Activated T-helper 1 cell treated with anti-CD3 and anti-CD28 coated beads, Interleukin-12 subunit alpha, Interleukin-12 subunit beta, Interleukin-2, Interleukin-4 antibody, amounts not matched to agents 30 ng/mL and 10 ng/mL and 1 ng/mL, durations not matched to agents 14 hours and 24 hours and 36 hours (primary cell): ENCODE results near the gene SYNE1. TPM values are rescaled to one million over a fixed set of nuclear protein-coding genes. Genes with fewer than 3 reads are reported as not detected.

Source experiments
- DNase-seq: peaks from one replicate; pipeline ENCODE4 v3.0.0; 2021; ENCODE audit warnings: low spot score
- H3K27ac Mint-ChIP-seq: one replicate; pipeline ENCODE4 v1.8.0; 2021; ENCODE audit warnings: mild to moderate bottlenecking, mixed read lengths
- H3K27me3 Mint-ChIP-seq: one replicate; pipeline ENCODE4 v1.8.0; 2022; ENCODE audit warnings: mild to moderate bottlenecking, moderate library complexity, mixed read lengths; ENCODE audit not compliant: insufficient read depth
- H3K36me3 Mint-ChIP-seq: one replicate; pipeline ENCODE4 v1.8.0; 2021; ENCODE audit warnings: low read depth, mixed read lengths
- H3K4me1 Mint-ChIP-seq: one replicate; pipeline ENCODE4 v1.8.0; 2021; ENCODE audit warnings: low read depth, mixed read lengths
- H3K4me3 Mint-ChIP-seq: one replicate; pipeline ENCODE4 v1.8.0; 2021; ENCODE audit warnings: mild to moderate bottlenecking, moderate library complexity, mixed read lengths
- H3K9me3 Mint-ChIP-seq: one replicate; pipeline ENCODE4 v1.8.0; 2021; ENCODE audit warnings: mixed read lengths
- intact Hi-C: fragments of 100-400 bp; cut with micrococcal nuclease; formaldehyde crosslinking; loops from one replicate; pipeline ENCODE4 v1.15.1; 2024
- total RNA-seq: library from RNA; stranded (reverse); gene quantifications from 2 replicates; pipeline ENCODE4 v1.2.3, GENCODE V29; 2022

Gene SYNE1
- total RNA-seq, 1 donor from 2014 or later = 16.0 TPM

- H3K4me1 Mint-ChIP-seq = no peaks in the 10 kb centered on the region
- no peaks in the 10 kb centered on the region for H3K9me3 Mint-ChIP-seq
- no peak overlapping the region for H3K4me3 Mint-ChIP-seq
- no peak for DNase-seq
- no peak overlapping the region for H3K27ac Mint-ChIP-seq
- no peaks in the 10 kb centered on the region for H3K36me3 Mint-ChIP-seq
- intact Hi-C loops = no loop called here
- H3K27me3 Mint-ChIP-seq = no peaks in the 10 kb centered on the region
Measured at GRCh38 chr6:152418551-152418950, 218.6 kb downstream of the SYNE1 start.

- Mint-ChIP-seq H3K27ac (no peak overlapping the region), H3K36me3 (no peaks in the 10 kb centered on the region), H3K4me1 (no peaks in the 10 kb centered on the region), H3K9me3 (no peaks in the 10 kb centered on the region), H3K27me3 (no peaks in the 10 kb centered on the region), H3K4me3 (no peak overlapping the region)
- intact Hi-C loops = no loop called here
- DNase-seq = no peak
Measured at GRCh38 chr6:152416652-152417051, 220.5 kb downstream of the SYNE1 start.

GRCh38 chr6:152404936-152405595 lies 232.1 kb downstream of the SYNE1 start:
- no peak for DNase-seq
- H3K4me3 Mint-ChIP-seq = no peak overlapping the region
- no peaks in the 10 kb centered on the region for H3K9me3 Mint-ChIP-seq
- H3K27ac Mint-ChIP-seq = no peak overlapping the region
- intact Hi-C loops = no loop called here
- no peaks in the 10 kb centered on the region for H3K36me3 Mint-ChIP-seq
- H3K27me3 Mint-ChIP-seq = peaks cover 3% of the 10 kb centered on the region
- no peaks in the 10 kb centered on the region for H3K4me1 Mint-ChIP-seq

- no peaks in the 10 kb centered on the region for H3K9me3 Mint-ChIP-seq
- H3K4me1 Mint-ChIP-seq = no peaks in the 10 kb centered on the region
- DNase-seq = no peak
- H3K36me3 Mint-ChIP-seq = no peaks in the 10 kb centered on the region
- no peak overlapping the region for H3K4me3 Mint-ChIP-seq
- peaks cover 3% of the 10 kb centered on the region for H3K27me3 Mint-ChIP-seq
- H3K27ac Mint-ChIP-seq = no peak overlapping the region
- intact Hi-C loops = no loop called here
Measured at GRCh38 chr6:152404086-152404857, 232.9 kb downstream of the SYNE1 start.

GRCh38 chr6:152402791-152403190 lies 234.4 kb downstream of the SYNE1 start:
- H3K4me1 Mint-ChIP-seq = no peaks in the 10 kb centered on the region
- DNase-seq = no peak
- H3K27ac Mint-ChIP-seq = no peak overlapping the region
- intact Hi-C loops = no loop called here
- H3K9me3 Mint-ChIP-seq = no peaks in the 10 kb centered on the region
- H3K27me3 Mint-ChIP-seq = peaks cover 3% of the 10 kb centered on the region
- no peaks in the 10 kb centered on the region for H3K36me3 Mint-ChIP-seq
- no peak overlapping the region for H3K4me3 Mint-ChIP-seq

- intact Hi-C loops = no loop called here
- no peak overlapping the region for H3K27ac Mint-ChIP-seq
- H3K27me3 Mint-ChIP-seq = peaks cover 3% of the 10 kb centered on the region
- H3K4me1 Mint-ChIP-seq = no peaks in the 10 kb centered on the region
- no peaks in the 10 kb centered on the region for H3K36me3 Mint-ChIP-seq
- no peak for DNase-seq
- no peak overlapping the region for H3K4me3 Mint-ChIP-seq
- no peaks in the 10 kb centered on the region for H3K9me3 Mint-ChIP-seq
Measured at GRCh38 chr6:152401978-152402377, 235.2 kb downstream of the SYNE1 start.

GRCh38 chr6:152399399-152399798 lies 237.8 kb downstream of the SYNE1 start:
- no peaks in the 10 kb centered on the region for H3K9me3 Mint-ChIP-seq
- no peaks in the 10 kb centered on the region for H3K36me3 Mint-ChIP-seq
- H3K27me3 Mint-ChIP-seq = peaks cover 3% of the 10 kb centered on the region
- no peaks in the 10 kb centered on the region for H3K4me1 Mint-ChIP-seq
- H3K27ac Mint-ChIP-seq = no peak overlapping the region
- no peak overlapping the region for H3K4me3 Mint-ChIP-seq
- intact Hi-C loops = no loop called here
- DNase-seq = no peak

GRCh38 chr6:152398993-152399392 lies 238.2 kb downstream of the SYNE1 start:
- Mint-ChIP-seq H3K36me3 (no peaks in the 10 kb centered on the region), H3K27ac (no peak overlapping the region), H3K4me1 (no peaks in the 10 kb centered on the region), H3K4me3 (no peak overlapping the region), H3K9me3 (no peaks in the 10 kb centered on the region), H3K27me3 (peaks cover 3% of the 10 kb centered on the region)
- DNase-seq = no peak
- intact Hi-C loops = no loop called here

GRCh38 chr6:152398316-152398715 lies 238.8 kb downstream of the SYNE1 start:
- Mint-ChIP-seq H3K4me1 (no peaks in the 10 kb centered on the region), H3K36me3 (no peaks in the 10 kb centered on the region), H3K27ac (no peak overlapping the region), H3K27me3 (peaks cover 3% of the 10 kb centered on the region), H3K9me3 (no peaks in the 10 kb centered on the region), H3K4me3 (no peak overlapping the region)
- no peak for DNase-seq
- intact Hi-C loops = no loop called here

- Mint-ChIP-seq H3K4me1 (no peaks in the 10 kb centered on the region), H3K27ac (no peak overlapping the region), H3K36me3 (no peaks in the 10 kb centered on the region), H3K27me3 (no peaks in the 10 kb centered on the region), H3K4me3 (no peak overlapping the region), H3K9me3 (no peaks in the 10 kb centered on the region)
- intact Hi-C loops = no loop called here
- no peak for DNase-seq
Measured at GRCh38 chr6:152394303-152394702, 242.9 kb downstream of the SYNE1 start.

- Mint-ChIP-seq H3K27me3 (no peaks in the 10 kb centered on the region), H3K27ac (no peak overlapping the region), H3K9me3 (no peaks in the 10 kb centered on the region), H3K36me3 (no peaks in the 10 kb centered on the region), H3K4me1 (no peaks in the 10 kb centered on the region), H3K4me3 (no peak overlapping the region)
- no peak for DNase-seq
- intact Hi-C loops = no loop called here
Measured at GRCh38 chr6:152391179-152391880, 245.8 kb downstream of the SYNE1 start.

- Mint-ChIP-seq H3K27ac (no peak overlapping the region), H3K4me1 (no peaks in the 10 kb centered on the region), H3K27me3 (peaks cover 6% of the 10 kb centered on the region), H3K36me3 (no peaks in the 10 kb centered on the region), H3K9me3 (no peaks in the 10 kb centered on the region), H3K4me3 (no peak overlapping the region)
- intact Hi-C loops = no loop called here
- DNase-seq = no peak
Measured at GRCh38 chr6:152387091-152387490, 250.1 kb downstream of the SYNE1 start.

GRCh38 chr6:152386131-152386530 lies 251.0 kb downstream of the SYNE1 start:
- H3K9me3 Mint-ChIP-seq = no peaks in the 10 kb centered on the region
- DNase-seq = no peak
- intact Hi-C loops = no loop called here
- no peak overlapping the region for H3K4me3 Mint-ChIP-seq
- no peak overlapping the region for H3K27ac Mint-ChIP-seq
- peaks cover 6% of the 10 kb centered on the region for H3K27me3 Mint-ChIP-seq
- no peaks in the 10 kb centered on the region for H3K36me3 Mint-ChIP-seq
- no peaks in the 10 kb centered on the region for H3K4me1 Mint-ChIP-seq
